HUES64 (cell line): ENCODE measurements around the gene PSEN2.
"Not testable (repeated sequence)": the region's sequence is repeated elsewhere in the genome, so short reads cannot be mapped to it uniquely, and the experiment has no call there.

ENCODE experiments used
- H3K27ac ChIP-seq: 2 replicates; pipeline ENCODE4 v1.7.0; 2013; ENCODE audit warnings: low read depth, low read length, inconsistent platforms
- H3K27me3 ChIP-seq: 2 replicates; pipeline ENCODE4 v1.6.1; 2013; ENCODE audit warnings: mild to moderate bottlenecking, low read length; ENCODE audit not compliant: insufficient read depth
- H3K36me3 ChIP-seq: 2 replicates; pipeline ENCODE4 v1.6.1; 2013; ENCODE audit warnings: mild to moderate bottlenecking, low read length; ENCODE audit not compliant: insufficient read depth
- H3K4me1 ChIP-seq: 2 replicates; pipeline ENCODE4 v1.6.1; 2013; ENCODE audit warnings: mild to moderate bottlenecking, low read length, moderate library complexity; ENCODE audit not compliant: insufficient read depth
- H3K4me3 ChIP-seq: 2 replicates; pipeline ENCODE4 v1.5.1; 2013; ENCODE audit warnings: mild to moderate bottlenecking, low read length, moderate library complexity
- H3K9ac ChIP-seq: 2 replicates; pipeline ENCODE4 v1.6.1; 2013; ENCODE audit warnings: mild to moderate bottlenecking, low read depth, low read length
- H3K9me3 ChIP-seq: 2 replicates; pipeline ENCODE4 v1.6.1; 2013; ENCODE audit warnings: low read depth, low read length; ENCODE audit not compliant: insufficient read depth
- WGBS: fragments of 150-250, 120-280 bp; methylation state at CpG from one replicate; pipeline ENCODE4 v1.1.7; 2013; ENCODE audit warnings: missing lambda C conversion rate; 5-methylcytosine and 5-hydroxymethylcytosine counted together

Gene PSEN2

GRCh38 chr1:226921504-226921903 is 51.1 kb downstream of the PSEN2 start:
- H3K4me3 ChIP-seq = no peak overlapping the region
- H3K27ac ChIP-seq = no peak overlapping the region
- H3K9me3 ChIP-seq = no peaks in the 10 kb centered on the region
- 95% methylated on average over 5 of the region's 5 CpGs for WGBS
- no peak overlapping the region for H3K9ac ChIP-seq
- no peaks in the 10 kb centered on the region for H3K27me3 ChIP-seq
- H3K4me1 ChIP-seq = no peaks in the 10 kb centered on the region
- no peaks in the 10 kb centered on the region for H3K36me3 ChIP-seq

GRCh38 chr1:226929260-226930111 is 59.1 kb downstream of the PSEN2 start:
- not testable (repeated sequence) for H3K27ac ChIP-seq, H3K9ac ChIP-seq, H3K4me1 ChIP-seq, H3K4me3 ChIP-seq, H3K27me3 ChIP-seq, H3K36me3 ChIP-seq, H3K9me3 ChIP-seq
- WGBS = 94% methylated on average over 2 of the region's 5 CpGs

DNA sequence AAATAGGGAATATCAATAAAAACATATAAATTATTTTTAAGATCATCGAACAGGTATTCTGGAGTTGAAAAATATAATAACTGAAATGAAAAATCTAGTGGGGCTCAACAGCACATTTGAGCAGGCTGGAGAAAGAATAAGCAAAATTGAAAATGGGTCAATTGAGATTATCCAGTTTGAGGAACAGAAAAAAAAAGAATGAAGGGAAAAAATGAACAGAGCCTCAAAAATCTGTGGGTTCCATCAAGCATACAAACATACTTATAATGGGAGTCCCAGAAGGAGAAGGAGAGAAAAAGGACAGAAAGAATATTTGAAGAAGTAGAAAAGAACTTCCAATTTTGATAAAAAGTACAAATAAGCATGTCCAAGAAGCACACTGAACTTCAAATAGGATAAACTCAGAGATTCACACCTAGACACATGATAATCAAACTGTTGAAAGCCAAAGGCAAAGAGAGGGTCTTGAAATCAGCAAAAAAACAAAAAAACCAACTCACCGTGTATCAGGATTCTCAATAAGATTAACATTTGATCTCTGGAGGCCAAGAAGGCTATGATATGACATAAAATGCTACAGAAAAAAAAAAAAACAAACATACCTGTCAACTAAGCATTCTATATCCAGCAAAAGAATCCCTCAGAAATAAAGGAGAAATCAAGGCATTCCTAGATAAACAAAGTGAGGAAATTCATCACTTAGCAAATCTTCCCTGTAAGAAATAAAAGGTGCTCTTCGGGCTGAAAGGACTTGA is 64.2 kb downstream of the PSEN2 start:
- Histone ChIP-seq H3K9ac (no peak overlapping the region), H3K9me3 (peaks cover 4% of the 10 kb centered on the region; the same call in 1 of the 2 replicates), H3K27me3 (no peaks in the 10 kb centered on the region), H3K36me3 (no peaks in the 10 kb centered on the region), H3K27ac (no peak overlapping the region), H3K4me1 (peaks cover 8% of the 10 kb centered on the region), H3K4me3 (no peak overlapping the region)
- WGBS = 98% methylated on average over 2 of the region's 3 CpGs

- no peak overlapping the region for H3K4me3 ChIP-seq
- H3K36me3 ChIP-seq = no peaks in the 10 kb centered on the region
- no peak overlapping the region for H3K27ac ChIP-seq
- WGBS = 93% methylated on average over 10 of the region's 10 CpGs
- H3K4me1 ChIP-seq = peaks cover 17% of the 10 kb centered on the region
- no peak overlapping the region for H3K9ac ChIP-seq
- H3K27me3 ChIP-seq = peaks cover 8% of the 10 kb centered on the region
- peaks cover 4% of the 10 kb centered on the region; the same call in 1 of the 2 replicates for H3K9me3 ChIP-seq
Measured at GRCh38 chr1:226937940-226938725, 67.7 kb downstream of the PSEN2 start.

DNA sequence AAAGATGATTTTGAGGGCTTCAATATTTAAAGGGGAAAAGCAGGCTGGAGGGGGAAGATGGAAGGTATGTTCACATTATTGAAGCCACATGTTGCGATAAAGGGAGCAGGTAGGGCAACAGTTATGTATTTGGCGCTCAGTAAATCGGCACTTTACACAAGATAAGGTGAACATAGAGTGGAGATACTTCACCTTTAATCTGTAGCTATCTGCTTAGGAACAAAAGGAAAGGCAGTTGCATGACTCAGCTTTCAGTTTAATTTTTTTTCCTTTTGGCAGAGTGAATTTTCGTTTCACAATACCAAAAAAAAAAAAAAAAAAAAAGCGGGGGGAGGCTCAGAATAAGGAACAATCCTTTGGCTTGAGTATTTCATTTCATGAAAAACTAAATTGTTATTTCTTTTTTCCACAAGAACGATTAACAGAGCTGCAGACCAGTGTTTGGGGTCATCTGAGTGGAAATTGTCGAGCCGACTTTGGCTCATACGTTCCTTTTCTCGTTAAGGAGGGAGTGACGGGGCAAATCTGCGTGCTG is 68.6 kb downstream of the PSEN2 start:
- peak overlapping the region; percentile 70 for H3K4me3 ChIP-seq
- H3K36me3 ChIP-seq = no peaks in the 10 kb centered on the region
- H3K27me3 ChIP-seq = peaks cover 8% of the 10 kb centered on the region
- peaks cover 2% of the 10 kb centered on the region; the same call in 1 of the 2 replicates for H3K9me3 ChIP-seq
- peaks cover 17% of the 10 kb centered on the region for H3K4me1 ChIP-seq
- H3K27ac ChIP-seq = peak overlapping the region; percentile 98
- H3K9ac ChIP-seq = peak overlapping the region; percentile 94
- WGBS = 23% methylated on average over 11 of the region's 12 CpGs

DNA sequence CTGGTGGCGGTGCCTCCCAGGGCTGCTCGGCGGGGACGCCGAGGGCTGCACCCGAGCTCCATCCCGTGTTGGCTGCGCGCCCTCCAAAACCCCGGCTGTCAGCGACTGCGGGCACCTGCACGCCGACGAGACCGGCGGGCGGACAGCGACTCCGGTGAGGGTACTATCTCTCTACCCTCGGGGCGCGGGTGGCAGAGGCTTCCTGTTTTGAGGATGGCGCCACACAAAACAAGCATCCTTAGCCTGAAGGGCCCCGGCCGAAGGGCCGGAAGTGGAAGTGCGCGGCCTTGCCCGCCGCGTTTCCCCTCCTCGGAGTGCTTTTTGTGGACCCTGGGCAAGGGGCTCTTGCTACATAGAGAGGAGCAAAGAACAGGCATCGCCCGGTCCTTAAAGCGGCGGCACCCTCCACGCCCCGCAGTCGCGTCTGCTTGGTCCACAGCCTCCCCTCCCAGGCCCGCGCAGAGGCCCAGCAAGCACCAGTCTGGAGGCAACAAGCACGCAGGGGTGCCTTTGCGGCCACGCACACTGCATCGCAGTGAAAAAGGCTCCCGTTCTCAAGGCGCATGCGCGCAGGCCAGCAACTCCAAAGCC is 69.1 kb downstream of the PSEN2 start:
- H3K27ac ChIP-seq = peak overlapping the region; percentile 98
- H3K9me3 ChIP-seq = no peaks in the 10 kb centered on the region
- H3K9ac ChIP-seq = peak overlapping the region; percentile 94
- peak overlapping the region; percentile 70 for H3K4me3 ChIP-seq
- peaks cover 8% of the 10 kb centered on the region for H3K27me3 ChIP-seq
- H3K4me1 ChIP-seq = peaks cover 17% of the 10 kb centered on the region
- no peaks in the 10 kb centered on the region for H3K36me3 ChIP-seq
- WGBS = under 1% methylated on average over 51 of the region's 51 CpGs

DNA sequence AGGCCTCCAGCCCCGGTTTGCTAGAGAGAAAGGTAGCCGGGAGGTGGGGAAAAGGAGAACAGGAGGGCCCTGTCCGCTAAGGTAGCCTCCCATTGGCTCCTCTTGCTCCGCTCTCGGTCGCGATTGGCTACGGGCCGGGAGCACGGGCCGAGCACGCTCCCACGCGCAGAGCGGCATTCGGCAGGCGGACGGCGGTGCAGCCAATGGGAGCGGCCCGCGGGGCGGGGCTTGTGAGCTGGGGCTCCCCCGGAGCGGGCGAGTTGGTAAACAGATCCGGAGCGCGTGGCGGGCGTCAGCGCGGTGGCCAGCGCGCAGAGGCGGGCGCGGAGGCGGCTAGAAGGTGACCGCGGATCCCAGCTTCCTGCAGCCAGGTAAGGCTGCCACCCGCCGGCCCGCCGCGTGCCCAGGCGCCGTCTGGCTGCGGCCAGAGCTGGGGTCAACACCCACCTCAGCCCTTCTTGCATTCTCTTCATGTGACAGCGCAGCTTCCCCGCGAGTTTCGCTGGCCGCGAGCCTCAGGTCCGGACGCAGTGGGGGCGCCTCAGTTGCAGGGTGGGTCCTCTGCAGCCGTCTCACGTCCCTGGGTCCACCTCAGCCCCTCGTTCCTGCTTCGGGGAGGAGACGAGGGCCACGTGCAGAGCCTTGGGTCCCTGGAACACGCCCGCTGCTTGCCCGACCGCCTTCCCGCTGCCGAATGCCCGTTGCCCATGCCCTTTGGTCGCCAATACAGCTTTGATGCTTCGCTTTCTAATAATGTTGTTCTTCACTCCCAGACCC is 69.8 kb downstream of the PSEN2 start, which contains the start of gene COQ8A:
COQ8A (plus strand) TSS at position 266 of the 777 bp plus-strand sequence. CDS start 21,092 bp downstream, outside the sequence.
- Histone ChIP-seq H3K4me3 (peak within 1 kb of the TSS; percentile 70), H3K4me1 (peaks cover 17% of the 10 kb centered on the region), H3K9me3 (no peaks in the 10 kb centered on the region), H3K27me3 (peaks cover 8% of the 10 kb centered on the region), H3K27ac (peak within 1 kb of the TSS; percentile 98), H3K9ac (peak within 1 kb of the TSS; percentile 94), H3K36me3 (no peaks in the 10 kb centered on the region)
- 1% methylated on average over 73 of the region's 73 CpGs for WGBS

- H3K4me1 ChIP-seq = peaks cover 20% of the 10 kb centered on the region
Measured at GRCh38 chr1:226940806-226941067, 70.3 kb downstream of the PSEN2 start.

GRCh38 chr1:226942392-226942791 is 72.0 kb downstream of the PSEN2 start:
- no peaks in the 10 kb centered on the region for H3K9me3 ChIP-seq
- H3K9ac ChIP-seq = no peak overlapping the region
- no peak overlapping the region for H3K4me3 ChIP-seq
- H3K27me3 ChIP-seq = peaks cover 8% of the 10 kb centered on the region
- no peaks in the 10 kb centered on the region for H3K36me3 ChIP-seq
- H3K27ac ChIP-seq = no peak overlapping the region
- WGBS = 84% methylated on average over 3 of the region's 3 CpGs
- H3K4me1 ChIP-seq = peaks cover 21% of the 10 kb centered on the region

More at GRCh38 chr1:226940806-226941067, 70.3 kb downstream of the PSEN2 start:
- Histone ChIP-seq H3K27ac (no peak overlapping the region), H3K9ac (peak overlapping the region; percentile 70), H3K4me3 (peak overlapping the region; percentile 70), H3K9me3 (no peaks in the 10 kb centered on the region), H3K27me3 (peaks cover 8% of the 10 kb centered on the region), H3K36me3 (no peaks in the 10 kb centered on the region)
- WGBS = 63% methylated on average over 5 of the region's 6 CpGs

- Histone ChIP-seq H3K4me3 (no peak overlapping the region), H3K9me3 (no peaks in the 10 kb centered on the region)
- 87% methylated on average over 5 of the region's 5 CpGs for WGBS
Measured at GRCh38 chr1:226943156-226943555, 72.7 kb downstream of the PSEN2 start.

More at GRCh38 chr1:226943156-226943555, 72.7 kb downstream of the PSEN2 start:
- Histone ChIP-seq H3K27ac (no peak overlapping the region), H3K4me1 (peaks cover 21% of the 10 kb centered on the region), H3K9ac (no peak overlapping the region), H3K36me3 (no peaks in the 10 kb centered on the region), H3K27me3 (peaks cover 8% of the 10 kb centered on the region)
